ENCODE data around the gene TMBIM1.

Gene TMBIM1

DNA sequence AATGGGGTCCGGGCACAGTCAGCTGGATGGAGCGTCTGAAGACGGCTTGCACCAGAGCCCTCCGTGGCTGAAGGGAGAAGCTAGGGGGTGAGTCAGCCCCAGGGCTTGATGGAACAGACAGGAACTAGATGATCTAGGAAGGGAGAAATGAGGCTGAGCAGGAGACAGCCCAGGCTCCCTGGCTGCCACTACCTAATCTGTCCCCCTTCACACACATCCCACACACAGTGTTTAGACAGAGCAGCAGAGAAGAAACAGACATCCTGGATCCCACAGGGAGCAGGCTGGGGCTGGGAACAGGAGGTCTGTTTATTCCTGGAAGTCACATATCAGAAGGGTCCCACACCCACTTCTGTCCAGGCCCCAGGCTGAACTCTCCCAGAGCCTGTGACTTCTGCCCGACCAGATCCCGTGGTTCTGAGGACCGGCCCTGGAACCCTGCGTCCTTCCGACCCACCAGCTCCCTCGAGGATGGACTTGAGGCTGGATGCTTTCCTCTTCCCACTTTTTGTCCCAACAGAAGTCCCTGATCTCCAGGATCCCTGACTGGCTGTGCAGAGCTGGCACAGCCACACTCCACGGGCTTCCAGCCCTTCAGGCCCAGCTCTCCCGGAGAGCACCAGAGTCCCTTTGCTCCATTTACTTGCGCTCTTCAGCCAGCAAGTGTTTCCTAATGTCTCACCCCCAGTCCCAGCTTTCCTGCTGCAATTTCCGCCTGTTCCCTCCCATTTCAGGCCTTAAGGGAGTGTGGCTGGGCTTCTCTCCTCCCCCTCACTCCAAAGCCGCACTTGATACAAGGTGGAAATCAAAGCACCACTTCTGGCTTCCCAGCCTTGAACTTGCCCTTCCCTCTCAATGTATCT lies 33.0 kb downstream of the TMBIM1 start:
- Mint-ChIP-seq H3K36me3 (ENCODE audit: insufficient read depth) (peaks cover 69% of the 10 kb centered on the region), H3K9me3 (no peaks in the 10 kb centered on the region), H3K27ac (peak overlapping the region; percentile 81 to 87), H3K4me1 (ENCODE audit: low read depth in 2 of 2) (peaks cover 15 to 24% of the 10 kb centered on the region in 2 donors), H3K27me3 (no peaks in the 10 kb centered on the region), H3K4me3 (no peak overlapping the region)
- no peak for ATAC-seq (replicated peaks)
- no peak for DNase-seq

DNA sequence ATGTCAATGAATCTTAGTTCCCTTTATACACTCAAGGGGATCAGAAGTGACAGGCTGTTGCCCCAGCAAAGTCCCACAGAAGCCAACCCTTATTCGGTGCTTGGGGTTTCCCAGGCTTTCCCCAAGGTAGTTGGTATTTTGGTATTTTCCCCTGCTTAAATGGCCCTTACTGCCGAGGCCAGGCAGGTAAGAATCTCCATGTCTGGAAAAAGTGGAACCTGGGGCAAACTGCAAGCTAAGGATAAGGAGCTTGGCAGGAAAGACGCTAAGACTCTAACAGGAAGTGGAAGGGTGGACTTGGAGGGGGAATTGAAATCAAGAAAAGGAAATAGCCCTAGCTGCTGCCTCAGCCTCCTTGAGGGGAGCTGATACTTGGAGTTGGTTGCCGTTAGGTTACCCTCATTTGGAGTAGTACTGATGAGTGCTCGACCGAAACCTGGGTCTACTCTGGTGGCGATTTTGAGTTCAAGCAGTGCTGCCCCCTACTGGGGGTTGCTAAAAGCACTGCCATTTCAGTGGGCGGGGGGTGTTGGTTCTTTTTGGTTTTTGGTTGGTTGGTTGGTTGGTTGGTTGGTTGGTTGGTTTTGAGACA lies 34.8 kb downstream of the TMBIM1 start:
- Mint-ChIP-seq H3K27ac (peak overlapping the region; percentile 72 to 94), H3K4me3 (peak overlapping the region; percentile 57 to 65), H3K27me3 (no peaks in the 10 kb centered on the region), H3K36me3 (ENCODE audit: insufficient read depth) (peaks cover 71% of the 10 kb centered on the region), H3K4me1 (ENCODE audit: low read depth in 2 of 2) (peaks cover 16 to 18% of the 10 kb centered on the region in 2 donors), H3K9me3 (no peaks in the 10 kb centered on the region)
- ATAC-seq (replicated peaks) (peak; percentile 81), DNase-seq (peak; percentile 68 to 71 (median 71))

DNA sequence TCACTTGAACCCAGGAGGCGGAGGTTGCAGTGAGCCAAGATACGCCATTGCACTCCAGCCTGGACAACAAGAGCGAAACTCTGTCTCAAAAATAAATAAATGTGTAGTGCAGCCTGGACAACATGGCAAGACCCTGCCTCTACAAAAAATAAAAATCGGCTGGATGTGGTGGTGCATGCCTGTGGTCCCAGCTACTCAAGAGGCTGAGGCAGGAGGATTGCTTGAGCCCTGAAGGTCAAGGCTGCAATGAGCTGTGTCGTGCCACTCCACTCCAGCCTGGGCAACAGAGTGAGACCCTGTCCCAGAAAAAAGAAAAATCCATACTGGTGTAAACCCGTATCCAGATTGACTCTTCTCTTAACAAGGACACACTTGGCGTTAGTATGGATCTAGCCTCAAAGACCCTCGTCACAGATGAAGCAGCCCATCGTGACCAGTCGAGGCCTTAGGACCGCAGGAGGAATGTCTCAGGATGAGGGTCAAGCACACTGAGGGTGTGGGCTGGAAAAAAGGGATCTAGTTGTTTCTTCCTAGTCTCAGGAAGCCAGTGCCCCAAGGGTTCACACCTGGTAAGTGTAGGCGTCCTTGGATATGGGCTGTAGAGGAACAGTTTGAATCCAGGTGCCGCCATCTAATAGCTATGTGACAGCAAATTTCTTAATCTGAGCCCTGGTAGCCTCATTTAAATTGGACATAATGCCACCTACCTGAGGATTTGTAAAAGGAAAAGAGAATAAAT lies 35.5 kb downstream of the TMBIM1 start:
- Mint-ChIP-seq H3K36me3 (ENCODE audit: insufficient read depth) (peaks cover 72% of the 10 kb centered on the region), H3K4me3 (no peak overlapping the region), H3K9me3 (no peaks in the 10 kb centered on the region)

DNA sequence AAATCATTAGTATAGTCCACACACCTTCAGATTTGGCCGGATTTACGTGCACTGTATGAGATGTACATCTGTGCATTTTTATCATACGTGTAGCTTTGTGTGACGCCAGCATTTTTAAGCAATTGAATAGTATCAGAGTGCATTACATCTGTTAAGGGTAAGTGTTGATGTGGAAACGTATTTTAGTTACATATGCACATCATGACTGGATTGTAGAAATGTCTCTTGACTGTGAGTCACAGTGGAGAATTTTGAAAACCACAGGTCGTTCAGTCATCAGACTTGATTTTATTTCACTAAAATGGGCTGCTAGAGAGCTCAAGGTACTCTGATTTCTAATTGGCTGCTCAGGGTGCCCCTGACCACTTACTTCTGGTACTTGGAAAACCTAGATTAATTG lies 36.9 kb downstream of the TMBIM1 start:
- ATAC-seq (replicated peaks), result no peak
- no peaks in the 10 kb centered on the region for H3K27me3 Mint-ChIP-seq
- no peak for DNase-seq
- H3K4me3 Mint-ChIP-seq, result no peak overlapping the region
- H3K36me3 Mint-ChIP-seq (ENCODE audit: insufficient read depth), result peaks cover 85% of the 10 kb centered on the region
- H3K27ac Mint-ChIP-seq, result peak overlapping the region; percentile 38 to 88
- peaks cover 16 to 18% of the 10 kb centered on the region in 2 donors for H3K4me1 Mint-ChIP-seq (ENCODE audit: low read depth in 2 of 2)
- H3K9me3 Mint-ChIP-seq, result no peaks in the 10 kb centered on the region

More for the DNA sequence above, 35.5 kb downstream of the TMBIM1 start:
- peak; percentile 6 for ATAC-seq (replicated peaks)
- Mint-ChIP-seq H3K27me3 (no peaks in the 10 kb centered on the region), H3K4me1 (ENCODE audit: low read depth in 2 of 2) (peaks cover 16 to 18% of the 10 kb centered on the region in 2 donors), H3K27ac (peak overlapping the region; percentile 72 to 94)
- no peak for DNase-seq

DNA sequence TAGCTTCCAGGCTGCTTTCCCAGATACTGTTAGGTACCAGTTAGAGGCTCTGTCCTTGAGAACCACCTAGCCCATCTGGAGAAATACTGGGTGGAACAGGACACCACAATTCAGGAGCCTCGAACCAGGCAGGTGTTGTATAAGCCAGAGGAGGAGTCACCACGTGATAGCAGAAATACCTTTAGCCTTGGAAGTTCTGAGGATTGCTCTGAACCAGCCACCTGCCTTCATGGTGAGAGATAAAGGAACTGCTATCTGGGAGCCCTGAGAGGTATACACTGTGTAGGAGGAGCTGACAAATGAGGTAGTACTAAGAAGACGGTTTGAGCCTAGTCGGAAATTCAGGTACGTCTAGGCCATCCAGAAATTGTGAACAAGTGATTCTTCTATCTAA lies 39.1 kb downstream of the TMBIM1 start:
- Mint-ChIP-seq H3K27me3 (no peaks in the 10 kb centered on the region), H3K9me3 (no peaks in the 10 kb centered on the region), H3K27ac (peak overlapping the region; percentile 12 to 74), H3K4me1 (ENCODE audit: low read depth in 2 of 2) (peaks cover 6 to 8% of the 10 kb centered on the region in 2 donors), H3K36me3 (ENCODE audit: insufficient read depth) (peaks cover 95% of the 10 kb centered on the region), H3K4me3 (no peak overlapping the region)
- ATAC-seq (replicated peaks), result no peak
- no peak for DNase-seq

DNA sequence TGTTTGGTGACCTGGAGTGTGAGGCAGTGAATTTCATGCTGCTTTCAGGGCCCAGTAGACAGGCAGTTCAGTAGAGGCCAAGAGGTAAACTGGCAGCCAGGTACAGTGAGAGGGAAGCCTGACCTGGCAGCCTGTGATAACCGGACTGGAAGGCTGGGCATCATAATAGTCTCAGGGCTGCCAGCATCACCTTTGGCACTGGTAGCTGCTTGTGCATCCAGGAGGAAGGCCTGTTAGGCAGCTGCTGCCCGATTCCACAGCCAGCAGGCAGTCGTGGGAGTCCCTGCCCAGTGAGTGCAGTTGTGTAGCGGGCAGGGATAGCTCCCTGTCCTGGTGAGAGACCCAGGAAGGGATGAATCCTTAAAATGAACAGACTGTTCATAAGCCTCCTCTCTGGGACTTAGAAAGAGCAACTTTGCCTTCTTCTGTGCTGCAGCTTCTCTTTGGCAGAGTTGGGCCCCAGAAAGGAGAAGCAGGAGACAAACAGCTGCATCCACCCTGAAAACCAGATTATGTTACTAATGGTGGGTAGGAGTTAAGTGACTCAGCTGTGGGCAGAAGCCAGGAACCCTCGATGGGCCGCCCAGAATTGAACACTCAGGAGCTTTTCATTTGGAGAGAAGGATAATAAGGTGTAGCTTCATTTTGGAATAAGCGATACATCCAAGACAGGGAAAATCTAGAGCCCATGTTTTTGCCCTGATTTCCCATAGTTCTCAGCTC lies 39.6 kb downstream of the TMBIM1 start:
- Mint-ChIP-seq H3K27me3 (no peaks in the 10 kb centered on the region), H3K4me1 (ENCODE audit: low read depth in 2 of 2) (peaks cover 5 to 7% of the 10 kb centered on the region in 2 donors), H3K36me3 (ENCODE audit: insufficient read depth) (peaks cover 100% of the 10 kb centered on the region), H3K9me3 (no peaks in the 10 kb centered on the region), H3K4me3 (no peak overlapping the region), H3K27ac (peak overlapping the region; percentile 74 to 77)
- no peak for ATAC-seq (replicated peaks)
- DNase-seq, result no peak

DNA sequence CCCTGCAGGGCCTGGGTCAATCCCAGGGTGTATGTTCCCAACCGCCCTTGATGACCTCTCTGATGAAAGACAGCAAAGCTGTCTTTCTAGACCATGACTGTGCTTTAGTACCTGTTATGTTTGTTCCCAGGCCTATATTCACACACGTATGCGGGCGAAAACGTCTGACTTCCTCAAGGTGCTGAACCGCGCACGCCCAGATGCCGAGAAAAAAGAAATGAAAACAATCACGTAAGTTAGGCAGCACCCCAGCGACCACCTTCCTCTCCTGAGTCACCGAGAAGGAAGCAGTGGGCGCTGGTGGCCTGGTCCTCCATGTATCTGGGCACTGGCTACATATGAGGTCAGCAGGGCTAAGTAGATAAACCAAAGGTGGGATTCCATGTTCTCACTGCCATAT lies 42.6 kb downstream of the TMBIM1 start:
- Mint-ChIP-seq H3K4me3 (no peak overlapping the region), H3K27me3 (no peaks in the 10 kb centered on the region)
- no peak for DNase-seq

DNA sequence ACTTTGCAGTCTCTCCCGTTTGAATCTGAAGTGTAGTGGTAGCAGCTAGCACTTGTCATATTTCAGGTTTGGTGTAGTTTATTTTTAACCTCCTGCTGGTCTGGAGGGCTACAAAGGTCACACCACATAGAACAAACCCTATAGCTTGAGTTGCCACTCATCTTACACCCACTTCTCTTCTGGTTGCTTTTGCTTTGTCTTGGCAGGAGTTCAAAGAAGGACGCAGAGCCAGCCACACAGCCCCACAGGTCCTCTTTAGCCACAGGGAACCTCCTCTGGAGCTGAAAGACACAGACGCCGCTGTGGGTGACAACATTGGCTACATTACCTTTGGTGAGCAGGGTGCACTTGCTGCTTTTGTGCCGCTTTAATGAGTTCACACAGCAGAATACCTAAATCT lies 47.1 kb downstream of the TMBIM1 start:
- H3K4me3 Mint-ChIP-seq, result no peak overlapping the region
- H3K9me3 Mint-ChIP-seq, result no peaks in the 10 kb centered on the region
- no peak for DNase-seq
- peaks cover 9 to 13% of the 10 kb centered on the region in 2 donors for H3K4me1 Mint-ChIP-seq (ENCODE audit: low read depth in 2 of 2)
- no peaks in the 10 kb centered on the region for H3K27me3 Mint-ChIP-seq
- ATAC-seq (replicated peaks), result no peak
- peak overlapping the region; percentile 86 to 91 for H3K27ac Mint-ChIP-seq
- peaks cover 98% of the 10 kb centered on the region for H3K36me3 Mint-ChIP-seq (ENCODE audit: insufficient read depth)

More for the DNA sequence above, 42.6 kb downstream of the TMBIM1 start:
- ATAC-seq (replicated peaks), result no peak
- H3K9me3 Mint-ChIP-seq, result no peaks in the 10 kb centered on the region
- H3K27ac Mint-ChIP-seq, result peak overlapping the region; percentile 13 to 77
- H3K36me3 Mint-ChIP-seq (ENCODE audit: insufficient read depth), result peaks cover 100% of the 10 kb centered on the region
- peaks cover 4 to 5% of the 10 kb centered on the region in 2 donors for H3K4me1 Mint-ChIP-seq (ENCODE audit: low read depth in 2 of 2)

DNA sequence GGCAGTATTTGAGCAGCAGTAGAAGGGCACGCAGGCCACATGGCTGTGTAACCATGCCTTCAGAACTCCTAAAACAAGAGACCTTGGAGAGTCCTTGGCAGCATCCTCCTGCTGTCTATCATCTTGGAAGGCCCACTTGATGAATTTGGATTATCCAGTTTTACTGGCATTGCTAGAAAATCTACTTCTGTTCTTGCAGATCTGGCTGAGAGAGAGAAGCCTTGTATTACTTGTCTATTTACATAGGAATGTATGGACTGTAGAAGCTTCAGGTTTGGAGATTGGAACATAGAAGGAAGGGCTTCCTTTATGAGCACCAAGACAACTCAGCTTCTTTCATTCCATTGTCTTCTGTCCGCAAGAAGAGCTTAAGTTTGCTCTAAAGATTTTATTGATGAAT lies 47.6 kb downstream of the TMBIM1 start:
- Mint-ChIP-seq H3K27ac (peak overlapping the region; percentile 86 to 91), H3K27me3 (no peaks in the 10 kb centered on the region), H3K36me3 (ENCODE audit: insufficient read depth) (peaks cover 98% of the 10 kb centered on the region), H3K9me3 (no peaks in the 10 kb centered on the region), H3K4me3 (no peak overlapping the region), H3K4me1 (ENCODE audit: low read depth in 2 of 2) (peaks cover 9 to 13% of the 10 kb centered on the region in 2 donors)
- ATAC-seq (replicated peaks) (no peak), DNase-seq (no peak)

DNA sequence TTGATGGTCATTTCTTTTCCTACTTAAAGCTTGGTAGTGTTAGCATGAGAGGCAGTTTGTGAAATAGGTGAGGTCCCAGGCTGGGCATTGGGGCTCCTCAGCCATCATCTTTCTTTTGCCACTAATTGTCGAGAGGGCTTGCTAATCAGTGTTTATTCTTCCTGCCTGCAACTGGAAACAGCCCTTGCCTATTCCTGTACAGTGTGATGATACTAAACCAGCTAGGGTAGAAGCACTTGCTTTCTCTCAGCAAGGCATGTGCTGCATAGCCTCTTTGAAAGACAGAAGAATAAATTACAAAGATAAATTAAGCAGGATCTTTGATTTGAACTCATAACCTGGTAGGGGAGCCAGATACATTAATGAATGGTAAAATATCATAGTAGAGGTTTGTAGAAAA lies 48.1 kb downstream of the TMBIM1 start:
- H3K4me1 Mint-ChIP-seq (ENCODE audit: low read depth in 2 of 2), result peaks cover 9 to 13% of the 10 kb centered on the region in 2 donors
- DNase-seq, result no peak
- no peaks in the 10 kb centered on the region for H3K27me3 Mint-ChIP-seq
- peak overlapping the region; percentile 86 to 91 for H3K27ac Mint-ChIP-seq
- ATAC-seq (replicated peaks), result no peak
- H3K4me3 Mint-ChIP-seq, result no peak overlapping the region
- H3K36me3 Mint-ChIP-seq (ENCODE audit: insufficient read depth), result peaks cover 98% of the 10 kb centered on the region
- no peaks in the 10 kb centered on the region for H3K9me3 Mint-ChIP-seq

DNA sequence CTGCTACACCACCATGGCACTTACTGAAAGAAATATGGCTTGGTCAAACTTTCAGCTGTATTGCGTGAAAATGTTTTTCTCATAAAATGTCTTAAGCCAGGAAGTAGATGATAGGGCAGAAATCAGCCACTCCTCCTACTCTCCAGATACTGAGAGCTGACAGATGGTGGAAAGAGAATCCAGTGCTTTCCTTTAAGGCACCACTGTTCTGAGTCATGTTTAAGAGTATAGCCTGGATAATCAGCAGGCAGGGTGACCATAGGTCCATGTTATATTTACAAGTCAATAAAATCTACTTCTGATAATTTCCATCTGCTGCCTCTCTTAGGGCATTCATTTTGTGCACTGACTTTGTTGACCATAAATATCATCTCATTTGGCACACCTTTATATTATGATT lies 53.4 kb downstream of the TMBIM1 start:
- Mint-ChIP-seq H3K27me3 (no peaks in the 10 kb centered on the region), H3K36me3 (ENCODE audit: insufficient read depth) (peaks cover 96% of the 10 kb centered on the region), H3K9me3 (no peaks in the 10 kb centered on the region), H3K27ac (peak overlapping the region; percentile 12 to 35), H3K4me3 (no peak overlapping the region), H3K4me1 (ENCODE audit: low read depth in 2 of 2) (peaks cover 9 to 24% of the 10 kb centered on the region in 2 donors)
- DNase-seq (no peak), ATAC-seq (replicated peaks) (no peak)

DNA sequence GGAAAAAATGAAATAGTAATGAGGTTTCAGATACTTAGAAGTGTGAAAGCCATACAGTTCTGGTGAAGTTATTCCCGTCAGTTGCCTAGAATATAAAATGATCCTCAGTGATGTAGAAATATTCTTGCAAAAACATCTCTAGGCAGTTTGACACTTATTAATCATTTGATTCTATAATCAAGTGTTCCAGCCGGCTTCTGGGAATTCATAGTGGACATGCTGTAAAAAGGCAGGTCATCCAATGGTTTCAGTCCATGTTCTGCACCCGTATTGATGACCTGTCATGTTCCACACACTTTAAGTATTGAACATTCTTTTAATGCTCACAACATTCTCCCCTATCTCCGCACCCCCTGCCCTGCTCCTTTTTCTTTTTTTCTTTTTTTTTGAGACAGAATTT lies 55.5 kb downstream of the TMBIM1 start:
- Mint-ChIP-seq H3K4me1 (ENCODE audit: low read depth in 2 of 2) (peaks cover 9 to 26% of the 10 kb centered on the region in 2 donors), H3K27me3 (no peaks in the 10 kb centered on the region), H3K27ac (peak overlapping the region; percentile 29 to 72), H3K4me3 (no peak overlapping the region), H3K9me3 (no peaks in the 10 kb centered on the region), H3K36me3 (ENCODE audit: insufficient read depth) (peaks cover 97% of the 10 kb centered on the region)
- ATAC-seq (replicated peaks), result no peak
- DNase-seq, result no peak

DNA sequence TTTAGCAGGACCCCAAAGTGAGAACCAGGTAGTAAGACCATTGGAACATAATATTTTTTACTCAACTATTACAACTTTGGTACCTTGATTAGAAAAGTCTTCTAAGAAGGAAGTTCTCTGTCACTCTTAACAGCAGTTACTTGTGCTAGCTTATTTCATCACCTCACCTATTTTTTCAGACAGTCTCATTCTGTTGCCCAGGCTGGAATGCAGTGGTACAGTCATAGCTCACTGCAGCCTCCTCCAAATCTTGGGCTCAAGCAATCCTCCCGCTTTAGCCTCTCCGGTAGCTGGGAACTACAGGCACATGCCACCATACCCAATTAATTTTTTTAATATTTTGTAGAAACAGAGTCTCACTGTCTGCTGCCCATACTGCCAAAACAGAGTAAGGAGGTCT lies 57.3 kb downstream of the TMBIM1 start:
- Mint-ChIP-seq H3K9me3 (no peaks in the 10 kb centered on the region), H3K27me3 (no peaks in the 10 kb centered on the region), H3K27ac (peak overlapping the region; percentile 49 to 69), H3K36me3 (ENCODE audit: insufficient read depth) (peaks cover 97% of the 10 kb centered on the region), H3K4me3 (no peak overlapping the region), H3K4me1 (ENCODE audit: low read depth in 2 of 2) (peaks cover 20 to 37% of the 10 kb centered on the region in 2 donors)
- DNase-seq (no peak), ATAC-seq (replicated peaks) (no peak)
